ENCODE data around the gene CPEB1. TPM values are rescaled to one million over a fixed set of nuclear protein-coding genes. Genes with fewer than 3 reads are reported as not detected.

CPEB1 gene
- total RNA-seq, 2 donors from 2014 or later, result 1.5 to 3.3 TPM

- Histone ChIP-seq H3K4me1 (peaks cover 0 to 7% of the 10 kb centered on the region in 2 donors), H3K27me3 (no peaks in the 10 kb centered on the region), H3K9me3 (no peaks in the 10 kb centered on the region), H3K4me3 (no peak overlapping the region), H3K36me3 (no peaks in the 10 kb centered on the region), H3K27ac (no peak overlapping the region)
- DNase-seq (ENCODE audit: low spot score), result no peak
- no peak for TF ChIP-seq CTCF (IDR thresholded peaks at IDR 0.05)
Observed at GRCh38 chr15:82544431-82544830, 102.7 kb downstream of the CPEB1 start.

GRCh38 chr15:82543160-82543559 is 104.0 kb downstream of the CPEB1 start:
- H3K4me1 ChIP-seq, result peaks cover 0 to 20% of the 10 kb centered on the region in 2 donors
- H3K27me3 ChIP-seq, result no peaks in the 10 kb centered on the region
- peaks cover 8% of the 10 kb centered on the region for H3K36me3 ChIP-seq
- H3K27ac ChIP-seq, result no peak overlapping the region
- TF ChIP-seq CTCF (IDR thresholded peaks at IDR 0.05), result no peak
- DNase-seq (ENCODE audit: low spot score), result peak; percentile 64
- H3K4me3 ChIP-seq, result no peak overlapping the region
- no peaks in the 10 kb centered on the region for H3K9me3 ChIP-seq

- Histone ChIP-seq H3K4me3 (peak overlapping the region; percentile 72 to 75), H3K4me1 (peaks cover 0 to 24% of the 10 kb centered on the region in 2 donors), H3K36me3 (peaks cover 25% of the 10 kb centered on the region), H3K27me3 (no peaks in the 10 kb centered on the region), H3K27ac (peak overlapping the region; percentile 83 to 90), H3K9me3 (no peaks in the 10 kb centered on the region)
- no peak for DNase-seq (ENCODE audit: low spot score)
- TF ChIP-seq CTCF (IDR thresholded peaks at IDR 0.05), result no peak
Observed at GRCh38 chr15:82540984-82541431, 106.2 kb downstream of the CPEB1 start.

GRCh38 chr15:82540055-82540983 is 106.8 kb downstream of the CPEB1 start, which contains the start of gene RPS17:
Gene RPS17 (minus strand): TSS chr15:82540457. CDS start chr15:82540428, 29 bp downstream.
- DNase-seq (ENCODE audit: low spot score), result peak; percentile 96
- H3K27me3 ChIP-seq, result no peaks in the 10 kb centered on the region
- H3K36me3 ChIP-seq, result peaks cover 32% of the 10 kb centered on the region
- peak; percentile 97 to 100 for TF ChIP-seq CTCF (IDR thresholded peaks at IDR 0.05)
- H3K4me1 ChIP-seq, result peaks cover 0 to 24% of the 10 kb centered on the region in 2 donors
- no peaks in the 10 kb centered on the region for H3K9me3 ChIP-seq
- peak within 1 kb of the TSS; percentile 83 to 90 for H3K27ac ChIP-seq
- peak within 1 kb of the TSS; percentile 72 to 75 for H3K4me3 ChIP-seq

- Histone ChIP-seq H3K27me3 (no peaks in the 10 kb centered on the region), H3K27ac (peak overlapping the region; percentile 83 to 90), H3K4me1 (peaks cover 0 to 24% of the 10 kb centered on the region in 2 donors), H3K4me3 (peak overlapping the region; percentile 72 to 75), H3K9me3 (no peaks in the 10 kb centered on the region), H3K36me3 (peaks cover 38% of the 10 kb centered on the region)
- DNase-seq (ENCODE audit: low spot score), result no peak
- TF ChIP-seq CTCF (IDR thresholded peaks at IDR 0.05), result no peak
Observed at GRCh38 chr15:82539691-82540054, 107.5 kb downstream of the CPEB1 start.

Measured in right atrium auricular region (tissue), 2 donors.